A549 (cell line): ENCODE results near the gene MPST. TPM values are rescaled to one million over a fixed set of nuclear protein-coding genes. Genes with fewer than 3 reads are reported as not detected.

ENCODE experiments used
- ATAC-seq, 2 experiments: fragments of 200-7000 bp in 1 of 2; fragments of >200 bp in 1 of 2; cut with Nextera tagmentation in 1 of 2; cut with Tn5 transposase in 1 of 2; 3 replicates each; pipeline versions ENCODE4 v1.8.0 to v1.9.1; 2018 to 2020; ENCODE audit warnings: mild to moderate bottlenecking in 1 of 2, moderate library complexity in 1 of 2
- CTCF ChIA-PET: fragments of 300-600 bp; sonication (Branson Sonifier 250); formaldehyde crosslinking; extraction: SDS; loops from one replicate; lab custom pipeline; 2021; ENCODE audit warnings: antibody characterized with exemption, inconsistent platforms; lab: Yijun Ruan, JAX
- POLR2A ChIA-PET: fragments of 350-600 bp; formaldehyde crosslinking; extraction: SDS; loops from one replicate; lab custom pipeline; 2021; ENCODE audit warnings: antibody characterized with exemption, inconsistent platforms; lab: Yijun Ruan, JAX
- DNase-seq, 2 experiments: peaks; one replicate each; pipeline versions ENCODE4 v3.0.0 to v3.0.0-alpha.2; 2011 to 2016; ENCODE audit warnings: low read depth in 1 of 2, low spot score in 1 of 2
- FAIRE-seq: peaks from 2 replicates; lab custom pipeline; 2011; peaks lifted over from hg19 to GRCh38; lab: Jason Lieb, UNC
- H3K27ac ChIP-seq, 2 experiments: fragments of >200 bp; sonication (Bioruptor Twin); formaldehyde crosslinking; 3 replicates each; pipeline ENCODE4 v1.5.1; 2016 to 2017
- H3K4me1 ChIP-seq: fragments of >200 bp; sonication (Bioruptor Twin); formaldehyde crosslinking; 3 replicates; pipeline ENCODE4 v1.6.1; 2016
- H3K4me2 ChIP-seq: fragments of >200 bp; sonication (Bioruptor Twin); formaldehyde crosslinking; 3 replicates; pipeline ENCODE4 v1.6.1; 2016
- H3K4me3 ChIP-seq: fragments of >200 bp; sonication (Bioruptor Twin); formaldehyde crosslinking; 3 replicates; pipeline ENCODE4 v1.5.1; 2016
- H3K9me3 ChIP-seq: fragments of >200 bp; sonication (Bioruptor Twin); formaldehyde crosslinking; 3 replicates; pipeline ENCODE4 v1.6.1; 2016
- CHD4 ChIP-seq: fragments of 200-600 bp; sonication (generic); IDR thresholded peaks from 2 replicates; pipeline ENCODE4 v1.6.1; 2016; ENCODE audit warnings: antibody characterized with exemption, mild to moderate bottlenecking, borderline replicate concordance
- EP300 ChIP-seq, 2 experiments: fragments of >200 bp; sonication (Bioruptor Twin); formaldehyde crosslinking; IDR thresholded peaks; 2 replicates in 1 of 2; 3 replicates in 1 of 2; pipeline ENCODE4 v1.6.1; 2016 to 2017
- HEYL ChIP-seq: fragments of 250-450 bp; sonication (Bioruptor Pico); IDR thresholded peaks from 2 replicates; pipeline ENCODE4 v1.8.0; 2021; ENCODE audit warnings: mild to moderate bottlenecking, moderate library complexity
- MYC ChIP-seq: IDR thresholded peaks from 2 replicates; pipeline ENCODE4 v1.6.1; 2012; ENCODE audit warnings: mild to moderate bottlenecking, inconsistent platforms, low read length, improper control_type of control experiment, borderline replicate concordance
- RARB ChIP-seq: fragments of 250-450 bp; sonication (Bioruptor Pico); IDR thresholded peaks from 2 replicates; pipeline ENCODE4 v1.8.0; 2021; ENCODE audit warnings: mild to moderate bottlenecking, moderate library complexity
- SMC3 ChIP-seq: fragments of >200 bp; sonication (Bioruptor Twin); formaldehyde crosslinking; IDR thresholded peaks from 3 replicates; pipeline ENCODE4 v1.6.1; 2018; ENCODE audit warnings: inconsistent platforms
- ZSCAN20 ChIP-seq: fragments of 250-450 bp; sonication (Bioruptor Pico); IDR thresholded peaks from 2 replicates; pipeline ENCODE4 v1.8.0; 2022; ENCODE audit warnings: mild to moderate bottlenecking, moderate library complexity
- WGBS: methylation state at CpG from one replicate; pipeline ENCODE4 v1.1.6; 2017; ENCODE audit errors: missing lambda C conversion rate; 5-methylcytosine and 5-hydroxymethylcytosine counted together
- polyA plus RNA-seq, 4 experiments: library from polyadenylated mRNA; depleted of rRNA in 3 of 4; stranded (reverse); fragments of >200 nt; fragmentation: RNase III in 1 of 4; extraction: RNeasy Plus Mini Kit Qiagen cat#74134 plus additional on column Dnase treatment in 1 of 4; gene quantifications; 2 replicates in 3 of 4; 3 replicates in 1 of 4; pipeline ENCODE4 v1.2.3, GENCODE V29; 2011 to 2017
- TF ChIP-seq, protein P1 (sequence below): fragments of 250-450 bp; sonication (Bioruptor Pico); IDR thresholded peaks from 2 replicates; pipeline ENCODE4 v1.5.0; 2021; ENCODE audit warnings: mild to moderate bottlenecking, moderate library complexity, borderline replicate concordance
- TF ChIP-seq, protein P2 (sequence below): IDR thresholded peaks from 2 replicates; pipeline ENCODE4 v1.6.1; 2012
- TF ChIP-seq, protein P3 (sequence below): fragments of >200 bp; sonication (Bioruptor Twin); formaldehyde crosslinking; IDR thresholded peaks from 3 replicates; pipeline ENCODE4 v1.5.1; 2016
- TF ChIP-seq, protein P4 (sequence below): fragments of 150-350 bp; IDR thresholded peaks from 2 replicates; pipeline ENCODE4 v1.6.1; 2014; ENCODE audit warnings: low read depth, mild to moderate bottlenecking, low read length
- TF ChIP-seq, protein P5 (sequence below): IDR thresholded peaks from 2 replicates; pipeline ENCODE4 v1.6.1; 2012; ENCODE audit warnings: low read depth, borderline replicate concordance

MPST gene
- polyA plus RNA-seq, 2 of the 4 experiments (the other 2 are of a cell fraction), result 44.2 to 63.3 TPM

DNA sequence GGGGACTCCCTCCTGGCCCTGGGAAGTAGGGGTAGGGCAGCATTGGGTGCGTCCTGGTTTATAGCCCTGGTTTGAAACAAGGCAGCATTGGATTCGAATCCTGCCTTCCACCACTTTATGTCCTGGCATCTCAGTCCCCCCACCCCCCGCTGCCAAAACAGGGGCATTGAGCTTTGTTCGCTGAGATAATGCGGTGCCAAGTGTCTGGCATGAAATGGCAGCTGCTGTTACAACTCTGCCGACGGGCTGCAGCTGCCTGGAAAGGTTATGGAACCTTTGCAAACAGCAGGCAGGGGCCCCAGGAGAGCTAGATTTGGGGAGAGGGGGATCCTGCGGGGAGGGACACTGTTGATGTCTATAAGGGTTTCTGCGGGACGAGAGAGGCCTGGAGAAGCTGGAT lies 2.2 kb upstream of the MPST start (continued):
- TF ChIP-seq CHD4 (no peak), SMC3 (no peak), ZSCAN20 (CRISPR knock-in tag) (no peak)

DNA sequence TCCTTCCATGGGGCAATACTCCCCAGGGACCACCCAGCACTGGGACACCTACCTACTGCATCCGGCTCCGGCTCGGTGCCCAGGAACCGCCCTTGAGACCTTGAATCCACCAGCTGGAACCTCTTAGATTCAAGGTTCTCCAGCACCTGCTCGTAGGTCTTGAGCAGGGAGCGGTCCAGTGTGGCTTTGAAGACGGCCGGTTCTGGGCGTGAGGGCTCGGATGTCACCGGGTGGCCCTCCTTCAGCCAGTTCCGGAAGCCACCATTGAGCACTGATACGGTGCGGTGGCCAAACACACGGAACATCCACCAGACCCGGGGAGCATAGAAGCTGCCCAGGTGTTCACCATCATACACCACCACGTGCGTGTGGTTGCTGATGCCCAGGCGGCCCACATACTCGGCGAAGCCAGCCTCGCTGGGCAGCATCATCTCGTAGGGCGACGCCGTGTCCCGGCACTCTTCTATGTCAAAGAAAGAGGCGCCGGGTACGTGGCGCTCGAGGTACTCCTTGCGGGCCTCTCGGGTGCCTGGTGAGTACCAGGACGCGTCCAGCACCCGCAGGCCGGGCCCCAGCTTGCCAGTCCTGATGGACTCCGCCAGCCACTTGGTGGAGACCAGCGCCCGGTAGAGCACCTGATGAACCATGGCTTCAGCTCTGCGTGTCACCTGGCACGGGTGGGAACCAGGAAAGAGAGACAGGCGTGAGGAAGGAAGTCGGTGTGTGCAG lies 1.3 kb upstream of the MPST start:
- Histone ChIP-seq H3K4me3 (peak overlapping the region; percentile 98), H3K27ac (peak overlapping the region; percentile 99 to 100), H3K9me3 (no peaks in the 10 kb centered on the region), H3K4me1 (peaks cover 45% of the 10 kb centered on the region), H3K4me2 (peak overlapping the region; percentile 71)
- WGBS, result 45% methylated on average over 4 of the region's 45 CpGs
- POLR2A ChIA-PET, result interaction anchor here (1.0 to 3.3 kb wide), 3 partner anchors 10 to 144 kb away, joined by 3 to 15 read pairs (median 4); no protein-coding TSS in a partner anchor
- no peak for FAIRE-seq
- ATAC-seq, result no peak
- no peak for DNase-seq
- TF ChIP-seq ZSCAN20 (CRISPR knock-in tag), result no peak
- TF ChIP-seq, protein P1, sequence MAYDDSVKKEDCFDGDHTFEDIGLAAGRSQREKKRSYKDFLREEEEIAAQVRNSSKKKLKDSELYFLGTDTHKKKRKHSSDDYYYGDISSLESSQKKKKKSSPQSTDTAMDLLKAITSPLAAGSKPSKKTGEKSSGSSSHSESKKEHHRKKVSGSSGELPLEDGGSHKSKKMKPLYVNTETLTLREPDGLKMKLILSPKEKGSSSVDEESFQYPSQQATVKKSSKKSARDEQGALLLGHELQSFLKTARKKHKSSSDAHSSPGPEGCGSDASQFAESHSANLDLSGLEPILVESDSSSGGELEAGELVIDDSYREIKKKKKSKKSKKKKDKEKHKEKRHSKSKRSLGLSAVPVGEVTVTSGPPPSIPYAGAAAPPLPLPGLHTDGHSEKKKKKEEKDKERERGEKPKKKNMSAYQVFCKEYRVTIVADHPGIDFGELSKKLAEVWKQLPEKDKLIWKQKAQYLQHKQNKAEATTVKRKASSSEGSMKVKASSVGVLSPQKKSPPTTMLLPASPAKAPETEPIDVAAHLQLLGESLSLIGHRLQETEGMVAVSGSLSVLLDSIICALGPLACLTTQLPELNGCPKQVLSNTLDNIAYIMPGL (CRISPR knock-in tag), result no peak
- TF ChIP-seq, all 56 proteins: peak for 0
- CTCF ChIA-PET, result interaction anchor here (0.9 to 9.0 kb wide), 6 partner anchors 8 to 156 kb away, joined by 3 to 79 read pairs (median 17); no protein-coding TSS in a partner anchor

DNA sequence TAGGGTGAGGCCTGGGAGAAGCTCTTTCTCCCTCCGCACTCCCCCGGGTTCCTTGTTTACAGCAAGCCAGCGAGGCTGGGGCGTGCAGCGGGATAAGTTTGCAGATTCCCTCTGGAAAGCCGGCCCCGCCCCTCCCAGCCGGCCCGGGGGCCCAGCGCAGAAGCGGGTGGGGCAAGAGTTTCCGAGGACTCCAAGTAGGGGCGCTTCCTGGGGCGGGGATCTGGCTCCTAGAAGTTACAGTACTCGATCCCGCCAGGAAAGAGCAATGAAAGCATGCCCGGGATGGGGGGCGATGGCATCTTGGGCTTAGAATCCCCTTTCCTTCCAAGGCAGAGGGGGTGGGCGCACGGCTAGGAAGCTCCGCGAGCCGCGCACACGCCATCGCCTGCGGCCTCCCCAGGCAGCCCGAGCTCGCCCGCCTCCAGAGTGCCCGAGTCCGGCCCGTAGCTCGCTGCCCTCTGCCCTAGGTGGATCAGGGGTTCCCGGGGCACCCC lies 680 bp upstream of the MPST start:
- POLR2A ChIA-PET, result interaction anchor here (1.0 to 3.3 kb wide), 4 partner anchors 9 to 178 kb away, joined by 3 to 15 read pairs (median 4); no protein-coding TSS in a partner anchor
- Histone ChIP-seq H3K4me2 (peak overlapping the region; percentile 71), H3K9me3 (no peaks in the 10 kb centered on the region)
- WGBS, result 0% methylated on average over 3 of the region's 35 CpGs
- TF ChIP-seq RARB (CRISPR knock-in tag), result no peak
- TF ChIP-seq, protein P2, sequence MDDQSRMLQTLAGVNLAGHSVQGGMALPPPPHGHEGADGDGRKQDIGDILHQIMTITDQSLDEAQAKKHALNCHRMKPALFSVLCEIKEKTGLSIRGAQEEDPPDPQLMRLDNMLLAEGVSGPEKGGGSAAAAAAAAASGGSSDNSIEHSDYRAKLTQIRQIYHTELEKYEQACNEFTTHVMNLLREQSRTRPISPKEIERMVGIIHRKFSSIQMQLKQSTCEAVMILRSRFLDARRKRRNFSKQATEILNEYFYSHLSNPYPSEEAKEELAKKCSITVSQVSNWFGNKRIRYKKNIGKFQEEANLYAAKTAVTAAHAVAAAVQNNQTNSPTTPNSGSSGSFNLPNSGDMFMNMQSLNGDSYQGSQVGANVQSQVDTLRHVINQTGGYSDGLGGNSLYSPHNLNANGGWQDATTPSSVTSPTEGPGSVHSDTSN, result no peak
- no peak for TF ChIP-seq HEYL (CRISPR knock-in tag)
- no peak for TF ChIP-seq MYC
- no peak for TF ChIP-seq EP300 (IDR thresholded peaks at IDR 0.05)
- TF ChIP-seq, protein P3, sequence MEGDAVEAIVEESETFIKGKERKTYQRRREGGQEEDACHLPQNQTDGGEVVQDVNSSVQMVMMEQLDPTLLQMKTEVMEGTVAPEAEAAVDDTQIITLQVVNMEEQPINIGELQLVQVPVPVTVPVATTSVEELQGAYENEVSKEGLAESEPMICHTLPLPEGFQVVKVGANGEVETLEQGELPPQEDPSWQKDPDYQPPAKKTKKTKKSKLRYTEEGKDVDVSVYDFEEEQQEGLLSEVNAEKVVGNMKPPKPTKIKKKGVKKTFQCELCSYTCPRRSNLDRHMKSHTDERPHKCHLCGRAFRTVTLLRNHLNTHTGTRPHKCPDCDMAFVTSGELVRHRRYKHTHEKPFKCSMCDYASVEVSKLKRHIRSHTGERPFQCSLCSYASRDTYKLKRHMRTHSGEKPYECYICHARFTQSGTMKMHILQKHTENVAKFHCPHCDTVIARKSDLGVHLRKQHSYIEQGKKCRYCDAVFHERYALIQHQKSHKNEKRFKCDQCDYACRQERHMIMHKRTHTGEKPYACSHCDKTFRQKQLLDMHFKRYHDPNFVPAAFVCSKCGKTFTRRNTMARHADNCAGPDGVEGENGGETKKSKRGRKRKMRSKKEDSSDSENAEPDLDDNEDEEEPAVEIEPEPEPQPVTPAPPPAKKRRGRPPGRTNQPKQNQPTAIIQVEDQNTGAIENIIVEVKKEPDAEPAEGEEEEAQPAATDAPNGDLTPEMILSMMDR, result no peak
- TF ChIP-seq, protein P4, sequence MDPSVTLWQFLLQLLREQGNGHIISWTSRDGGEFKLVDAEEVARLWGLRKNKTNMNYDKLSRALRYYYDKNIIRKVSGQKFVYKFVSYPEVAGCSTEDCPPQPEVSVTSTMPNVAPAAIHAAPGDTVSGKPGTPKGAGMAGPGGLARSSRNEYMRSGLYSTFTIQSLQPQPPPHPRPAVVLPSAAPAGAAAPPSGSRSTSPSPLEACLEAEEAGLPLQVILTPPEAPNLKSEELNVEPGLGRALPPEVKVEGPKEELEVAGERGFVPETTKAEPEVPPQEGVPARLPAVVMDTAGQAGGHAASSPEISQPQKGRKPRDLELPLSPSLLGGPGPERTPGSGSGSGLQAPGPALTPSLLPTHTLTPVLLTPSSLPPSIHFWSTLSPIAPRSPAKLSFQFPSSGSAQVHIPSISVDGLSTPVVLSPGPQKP, result no peak
- TF ChIP-seq, protein P5, sequence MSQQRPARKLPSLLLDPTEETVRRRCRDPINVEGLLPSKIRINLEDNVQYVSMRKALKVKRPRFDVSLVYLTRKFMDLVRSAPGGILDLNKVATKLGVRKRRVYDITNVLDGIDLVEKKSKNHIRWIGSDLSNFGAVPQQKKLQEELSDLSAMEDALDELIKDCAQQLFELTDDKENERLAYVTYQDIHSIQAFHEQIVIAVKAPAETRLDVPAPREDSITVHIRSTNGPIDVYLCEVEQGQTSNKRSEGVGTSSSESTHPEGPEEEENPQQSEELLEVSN, result no peak
- TF ChIP-seq, all 56 proteins: peak for 0
- DNase-seq (peak in 1 of 2 experiments; percentile 21), FAIRE-seq (no peak), ATAC-seq (peak; percentile 49 to 52)
- Histone ChIP-seq H3K4me3 (peak overlapping the region; percentile 98), H3K4me1 (peaks cover 51% of the 10 kb centered on the region), H3K27ac (peak overlapping the region; percentile 99 to 100)
- CTCF ChIA-PET, result interaction anchor here (0.9 to 9.0 kb wide), 7 partner anchors 8 to 157 kb away, joined by 3 to 79 read pairs (median 12); no protein-coding TSS in a partner anchor
